Lower lobe of right lung (tissue), 2 donors: Measurements from ENCODE around the gene CCDC102B. TPM values are rescaled to one million over a fixed set of nuclear protein-coding genes. Genes with fewer than 3 reads are reported as not detected.

Experiments
- ATAC-seq, 2 donors: fragments of 200-7000 bp; cut with Tn5 transposase; one replicate each; pipeline ENCODE4 v1.9.1; 2020 to 2022; ENCODE audit warnings: mild to moderate bottlenecking in 2 of 2, moderate library complexity in 2 of 2
- DNase-seq: peaks from one replicate; pipeline ENCODE4 v3.0.0-alpha.2; 2020
- H3K27ac ChIP-seq: fragments of 200-600 bp; one replicate; pipeline ENCODE4 v1.8.0; 2022
- H3K27me3 ChIP-seq: fragments of 200-600 bp; one replicate; pipeline ENCODE4 v1.8.0; 2022; ENCODE audit warnings: low read depth
- H3K36me3 ChIP-seq: fragments of 200-600 bp; one replicate; pipeline ENCODE4 v1.8.0; 2022; ENCODE audit warnings: mild to moderate bottlenecking
- H3K4me1 ChIP-seq: fragments of 200-600 bp; one replicate; pipeline ENCODE4 v1.8.0; 2022
- H3K4me3 ChIP-seq: fragments of 200-600 bp; one replicate; pipeline ENCODE4 v1.8.0; 2022; ENCODE audit warnings: mild to moderate bottlenecking
- H3K9me3 ChIP-seq: fragments of 200-600 bp; one replicate; pipeline ENCODE4 v1.8.0; 2022
- CTCF ChIP-seq: fragments of 200-600 bp; IDR thresholded peaks from one replicate; pipeline ENCODE4 v1.8.0; 2022; ENCODE audit warnings: antibody characterized with exemption, mild to moderate bottlenecking
- intact Hi-C: fragments of 100-400 bp; cut with DNase I; formaldehyde crosslinking; loops from one replicate; pipeline ENCODE4 v1.11.0; 2022
- total RNA-seq: library from RNA; stranded (reverse); fragmentation: NEBNext Ultra II Directional; extraction: Animal tissue kit (Norgen Biotek cat#: 25700); gene quantifications from one replicate; pipeline ENCODE4 v1.2.1, GENCODE V29; 2021
- donor health status: DM: no; HTN: yes; CAD: no; lungs with severe emphysema.

CCDC102B gene
- total RNA-seq, 1 donor from 2014 or later: 29.4 TPM

- Histone ChIP-seq H3K27ac (no peak overlapping the region), H3K36me3 (no peaks in the 10 kb centered on the region), H3K4me1 (no peaks in the 10 kb centered on the region), H3K4me3 (no peak overlapping the region), H3K27me3 (no peaks in the 10 kb centered on the region), H3K9me3 (no peaks in the 10 kb centered on the region)
- ATAC-seq: no peak
- DNase-seq: no peak
- intact Hi-C loops: no loop called here
- TF ChIP-seq CTCF: no peak
Observed at GRCh38 chr18:69071680-69072079, 273.8 kb downstream of the CCDC102B start.

GRCh38 chr18:69081846-69082245, 284.0 kb downstream of the CCDC102B start:
- Histone ChIP-seq H3K36me3 (no peaks in the 10 kb centered on the region), H3K27me3 (no peaks in the 10 kb centered on the region), H3K9me3 (no peaks in the 10 kb centered on the region), H3K4me3 (no peak overlapping the region), H3K27ac (no peak overlapping the region), H3K4me1 (no peaks in the 10 kb centered on the region)
- ATAC-seq: no peak
- DNase-seq: no peak
- intact Hi-C loops: no loop called here
- no peak for TF ChIP-seq CTCF

- no peak for TF ChIP-seq CTCF
- Histone ChIP-seq H3K27me3 (no peaks in the 10 kb centered on the region), H3K4me1 (no peaks in the 10 kb centered on the region), H3K9me3 (no peaks in the 10 kb centered on the region), H3K27ac (no peak overlapping the region), H3K36me3 (no peaks in the 10 kb centered on the region), H3K4me3 (no peak overlapping the region)
- ATAC-seq (no peak), DNase-seq (no peak)
- intact Hi-C loops: no loop called here
Observed at GRCh38 chr18:69082499-69082898, 284.6 kb downstream of the CCDC102B start.

- Histone ChIP-seq H3K4me1 (no peaks in the 10 kb centered on the region), H3K9me3 (no peaks in the 10 kb centered on the region), H3K27me3 (no peaks in the 10 kb centered on the region), H3K4me3 (no peak overlapping the region), H3K36me3 (no peaks in the 10 kb centered on the region), H3K27ac (no peak overlapping the region)
- intact Hi-C loops: no loop called here
- DNase-seq (no peak), ATAC-seq (no peak)
- TF ChIP-seq CTCF: no peak
Observed at GRCh38 chr18:69085951-69086350, 288.1 kb downstream of the CCDC102B start.

- TF ChIP-seq CTCF: no peak
- Histone ChIP-seq H3K36me3 (no peaks in the 10 kb centered on the region), H3K27ac (no peak overlapping the region), H3K9me3 (no peaks in the 10 kb centered on the region), H3K4me3 (no peak overlapping the region), H3K4me1 (no peaks in the 10 kb centered on the region), H3K27me3 (no peaks in the 10 kb centered on the region)
- no peak for DNase-seq
- intact Hi-C loops: no loop called here
- no peak for ATAC-seq
Observed at GRCh38 chr18:69088973-69089372, 291.1 kb downstream of the CCDC102B start.

GRCh38 chr18:69097349-69097748, 299.5 kb downstream of the CCDC102B start:
- DNase-seq: no peak
- H3K4me3 ChIP-seq: no peak overlapping the region
- H3K36me3 ChIP-seq: no peaks in the 10 kb centered on the region
- no peak for ATAC-seq
- no peak for TF ChIP-seq CTCF
- no peaks in the 10 kb centered on the region for H3K27me3 ChIP-seq
- no peaks in the 10 kb centered on the region for H3K4me1 ChIP-seq
- intact Hi-C loops: no loop called here
- H3K9me3 ChIP-seq: no peaks in the 10 kb centered on the region
- H3K27ac ChIP-seq: no peak overlapping the region
